Activated T-helper 1 cell treated with anti-CD3 and anti-CD28 coated beads, Interleukin-12 subunit alpha, Interleukin-12 subunit beta, Interleukin-2, Interleukin-4 antibody, amounts not matched to agents 30 ng/mL and 10 ng/mL and 1 ng/mL, durations not matched to agents 14 hours and 24 hours and 36 hours (primary cell): ENCODE results near the gene SLC6A20. TPM values are rescaled to one million over a fixed set of nuclear protein-coding genes. Genes with fewer than 3 reads are reported as not detected.

Source experiments
- DNase-seq: peaks from one replicate; pipeline ENCODE4 v3.0.0; 2021; ENCODE audit warnings: low spot score
- H3K27ac Mint-ChIP-seq: one replicate; pipeline ENCODE4 v1.8.0; 2021; ENCODE audit warnings: mild to moderate bottlenecking, mixed read lengths
- H3K27me3 Mint-ChIP-seq: one replicate; pipeline ENCODE4 v1.8.0; 2022; ENCODE audit warnings: mild to moderate bottlenecking, moderate library complexity, mixed read lengths; ENCODE audit not compliant: insufficient read depth
- H3K36me3 Mint-ChIP-seq: one replicate; pipeline ENCODE4 v1.8.0; 2021; ENCODE audit warnings: low read depth, mixed read lengths
- H3K4me1 Mint-ChIP-seq: one replicate; pipeline ENCODE4 v1.8.0; 2021; ENCODE audit warnings: low read depth, mixed read lengths
- H3K4me3 Mint-ChIP-seq: one replicate; pipeline ENCODE4 v1.8.0; 2021; ENCODE audit warnings: mild to moderate bottlenecking, moderate library complexity, mixed read lengths
- H3K9me3 Mint-ChIP-seq: one replicate; pipeline ENCODE4 v1.8.0; 2021; ENCODE audit warnings: mixed read lengths
- intact Hi-C: fragments of 100-400 bp; cut with micrococcal nuclease; formaldehyde crosslinking; loops from one replicate; pipeline ENCODE4 v1.15.1; 2024
- total RNA-seq: library from RNA; stranded (reverse); gene quantifications from 2 replicates; pipeline ENCODE4 v1.2.3, GENCODE V29; 2022

SLC6A20 gene
- total RNA-seq, 1 donor from 2014 or later, result not detected

DNA sequence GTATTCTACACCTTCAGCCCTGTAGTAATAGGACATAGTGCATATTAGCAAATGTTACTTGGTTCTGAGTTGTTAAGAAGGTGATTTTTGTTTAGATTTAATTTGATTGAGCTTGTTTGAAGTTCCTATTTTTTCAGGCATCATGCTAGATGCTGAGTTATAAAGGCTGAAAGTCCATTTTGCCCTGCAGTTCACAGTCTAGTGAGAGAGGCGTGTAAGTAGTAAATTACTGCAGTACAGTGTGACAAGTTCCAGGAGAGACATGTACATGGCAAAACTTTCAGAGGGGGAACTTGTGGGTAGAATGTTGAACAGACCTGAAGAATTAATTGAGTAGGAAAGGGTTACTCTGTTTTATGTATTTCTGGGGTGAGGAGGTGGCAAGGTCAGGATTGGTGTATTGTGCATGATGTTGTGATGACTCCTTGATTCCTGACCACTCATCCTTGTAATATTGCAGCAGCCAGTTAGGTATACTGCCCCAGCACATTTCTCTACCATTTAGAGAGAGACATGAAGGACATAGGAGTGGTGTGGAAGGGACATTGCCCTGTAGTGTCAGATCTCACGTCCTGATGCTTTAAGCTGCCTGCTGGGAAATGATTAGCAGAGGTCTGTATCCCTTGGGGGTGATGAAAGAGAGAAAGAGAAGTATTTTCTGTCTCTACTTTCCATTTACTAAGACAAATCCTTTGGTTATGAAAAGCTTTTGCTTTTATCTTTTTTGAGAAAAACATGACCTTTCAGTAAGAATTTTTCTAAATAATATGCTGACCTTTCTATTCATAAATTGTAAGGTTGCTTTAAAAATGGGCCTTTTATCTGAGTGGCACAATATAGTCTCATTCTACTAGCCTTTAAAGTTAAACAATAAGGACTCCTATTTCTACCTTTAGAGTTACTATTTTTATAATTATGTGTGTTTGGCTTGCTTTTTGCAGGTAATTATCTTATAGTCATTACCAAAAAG is 90.2 kb downstream of the SLC6A20 start:
- H3K9me3 Mint-ChIP-seq, result no peaks in the 10 kb centered on the region
- peaks cover 40% of the 10 kb centered on the region for H3K36me3 Mint-ChIP-seq
- intact Hi-C loops, result no loop called here
- no peak for DNase-seq
- H3K27ac Mint-ChIP-seq, result peak overlapping the region; percentile 6
- H3K27me3 Mint-ChIP-seq, result no peaks in the 10 kb centered on the region
- H3K4me3 Mint-ChIP-seq, result no peak overlapping the region
- peaks cover 46% of the 10 kb centered on the region for H3K4me1 Mint-ChIP-seq

Other genes starting within 250 kb of the SLC6A20 start
- gene LIMD1, start 201.8 kb downstream of the SLC6A20 start, total RNA-seq, result 36.3 and 40.8 TPM in 2 replicates
- gene SACM1L, start 107.1 kb downstream of the SLC6A20 start, total RNA-seq, result 112 and 114 TPM in 2 replicates
- 5.2 and 6.5 TPM in 2 replicates for gene LZTFL1, start 45.6 kb upstream of the SLC6A20 start, total RNA-seq
- gene CCR9, start 90.0 kb upstream of the SLC6A20 start, total RNA-seq, result not detected in 2 replicates
- gene CXCR6, start 146.9 kb upstream of the SLC6A20 start, total RNA-seq, result 27.2 and 27.9 TPM in 2 replicates
- 16.1 and 16.3 TPM in 2 replicates for gene FYCO1, start 199.3 kb upstream of the SLC6A20 start, total RNA-seq
- 0.05 and 0.08 TPM in 2 replicates for gene XCR1, start 230.9 kb upstream of the SLC6A20 start, total RNA-seq